Glutamatergic neuron (in vitro differentiated cells): ENCODE results near the gene NLK. TPM values are rescaled to one million over a fixed set of nuclear protein-coding genes. Genes with fewer than 3 reads are reported as not detected.

Source experiments
- DNase-seq: peaks from one replicate; pipeline ENCODE4 v3.0.0; 2022
- H3K27ac Mint-ChIP-seq: one replicate; pipeline ENCODE4 v1.8.0; 2020; ENCODE audit warnings: mild to moderate bottlenecking, mixed read lengths, inconsistent platforms; ENCODE audit not compliant: unreplicated experiment
- H3K27me3 Mint-ChIP-seq: one replicate; pipeline ENCODE4 v1.8.0; 2020; ENCODE audit warnings: mild to moderate bottlenecking, moderate library complexity, mixed read lengths, inconsistent platforms; ENCODE audit not compliant: unreplicated experiment
- H3K36me3 Mint-ChIP-seq: one replicate; pipeline ENCODE4 v1.8.0; 2020; ENCODE audit warnings: mild to moderate bottlenecking, mixed read lengths, inconsistent platforms; ENCODE audit not compliant: unreplicated experiment
- H3K4me1 Mint-ChIP-seq: one replicate; pipeline ENCODE4 v1.8.0; 2020; ENCODE audit warnings: mild to moderate bottlenecking, low read depth, mixed read lengths, inconsistent platforms; ENCODE audit not compliant: unreplicated experiment
- H3K4me3 Mint-ChIP-seq: one replicate; pipeline ENCODE4 v1.8.0; 2020; ENCODE audit warnings: mild to moderate bottlenecking, mixed read lengths, inconsistent platforms; ENCODE audit not compliant: unreplicated experiment
- H3K9me3 Mint-ChIP-seq: one replicate; pipeline ENCODE4 v1.8.0; 2020; ENCODE audit warnings: mild to moderate bottlenecking, moderate library complexity, mixed read lengths, inconsistent platforms; ENCODE audit not compliant: unreplicated experiment
- long read RNA-seq: library from polyadenylated mRNA; unstranded; transcript quantifications from one replicate; pipeline ENCODE4 v2.0.0, GENCODE V29; 2020; ENCODE audit not compliant: unreplicated experiment
- total RNA-seq: library from RNA; stranded (reverse); fragmentation: NEBNext Ultra II Directional; extraction: Animal tissue kit (Norgen Biotek cat#: 25700); gene quantifications from one replicate; pipeline ENCODE4 v1.2.1, GENCODE V29; 2021; ENCODE audit not compliant: unreplicated experiment
- TF ChIP-seq, protein P1 (sequence below): fragments of 200-600 bp; sonication (generic); IDR thresholded peaks from one replicate; pipeline ENCODE4 v1.5.0; 2021; ENCODE audit not compliant: partially characterized antibody, unreplicated experiment

The NLK gene
- total RNA-seq = 33.8 TPM
- long read RNA-seq, partial matches to known transcripts = 0 of 1 reads
- long read RNA-seq, other reads (novel, unspliced or antisense) = 1 of 1 reads

DNA sequence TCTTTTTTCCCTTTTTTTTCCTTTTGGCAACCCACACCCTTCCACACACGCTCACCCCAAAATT, at the start of gene NLK:
TSS of gene NLK (plus strand) at position 21 of the 64 bp plus-strand sequence. CDS start 197 bp downstream, outside the sequence.
- no peak for DNase-seq
- H3K27ac Mint-ChIP-seq = peak within 1 kb of the TSS; percentile 86
- no peaks in the 10 kb centered on the region for H3K36me3 Mint-ChIP-seq
- H3K9me3 Mint-ChIP-seq = peaks cover 4% of the 10 kb centered on the region
- TF ChIP-seq, protein P1, sequence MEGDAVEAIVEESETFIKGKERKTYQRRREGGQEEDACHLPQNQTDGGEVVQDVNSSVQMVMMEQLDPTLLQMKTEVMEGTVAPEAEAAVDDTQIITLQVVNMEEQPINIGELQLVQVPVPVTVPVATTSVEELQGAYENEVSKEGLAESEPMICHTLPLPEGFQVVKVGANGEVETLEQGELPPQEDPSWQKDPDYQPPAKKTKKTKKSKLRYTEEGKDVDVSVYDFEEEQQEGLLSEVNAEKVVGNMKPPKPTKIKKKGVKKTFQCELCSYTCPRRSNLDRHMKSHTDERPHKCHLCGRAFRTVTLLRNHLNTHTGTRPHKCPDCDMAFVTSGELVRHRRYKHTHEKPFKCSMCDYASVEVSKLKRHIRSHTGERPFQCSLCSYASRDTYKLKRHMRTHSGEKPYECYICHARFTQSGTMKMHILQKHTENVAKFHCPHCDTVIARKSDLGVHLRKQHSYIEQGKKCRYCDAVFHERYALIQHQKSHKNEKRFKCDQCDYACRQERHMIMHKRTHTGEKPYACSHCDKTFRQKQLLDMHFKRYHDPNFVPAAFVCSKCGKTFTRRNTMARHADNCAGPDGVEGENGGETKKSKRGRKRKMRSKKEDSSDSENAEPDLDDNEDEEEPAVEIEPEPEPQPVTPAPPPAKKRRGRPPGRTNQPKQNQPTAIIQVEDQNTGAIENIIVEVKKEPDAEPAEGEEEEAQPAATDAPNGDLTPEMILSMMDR = no peak
- H3K27me3 Mint-ChIP-seq = peaks cover 5% of the 10 kb centered on the region
- peak within 1 kb of the TSS; percentile 94 for H3K4me3 Mint-ChIP-seq
- H3K4me1 Mint-ChIP-seq = peaks cover 27% of the 10 kb centered on the region

DNA sequence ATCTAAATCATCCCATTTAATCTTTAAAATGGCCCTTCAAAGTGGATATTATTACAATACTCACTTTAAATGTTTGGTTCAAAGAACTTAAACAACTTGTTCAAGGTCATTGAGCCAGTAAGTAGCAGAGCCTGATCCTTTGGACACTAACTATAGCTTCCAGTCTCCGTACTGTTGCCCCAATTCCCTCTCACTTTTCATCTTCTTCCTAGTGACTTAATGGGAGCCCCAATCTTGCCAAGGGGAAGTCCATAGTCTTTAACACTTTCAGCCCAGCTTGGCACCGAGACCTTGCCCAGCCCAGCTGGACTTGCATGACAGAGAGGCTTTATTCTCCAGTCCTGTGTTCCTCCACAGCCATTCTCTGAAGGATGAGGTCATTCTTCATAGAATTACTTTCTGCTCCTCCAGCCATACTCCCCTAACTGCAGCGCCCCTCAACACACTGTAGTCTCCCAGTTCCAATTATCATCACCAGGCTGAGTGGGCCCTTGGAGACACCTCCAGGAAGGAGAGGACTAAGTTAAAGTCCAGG, 49.2 kb upstream of the NLK start:
- no peak for DNase-seq
- Mint-ChIP-seq H3K27ac (no peak overlapping the region), H3K36me3 (no peaks in the 10 kb centered on the region), H3K27me3 (peaks cover 2% of the 10 kb centered on the region), H3K4me1 (no peaks in the 10 kb centered on the region), H3K4me3 (no peak overlapping the region), H3K9me3 (no peaks in the 10 kb centered on the region)
- TF ChIP-seq, protein P1 = no peak

DNA sequence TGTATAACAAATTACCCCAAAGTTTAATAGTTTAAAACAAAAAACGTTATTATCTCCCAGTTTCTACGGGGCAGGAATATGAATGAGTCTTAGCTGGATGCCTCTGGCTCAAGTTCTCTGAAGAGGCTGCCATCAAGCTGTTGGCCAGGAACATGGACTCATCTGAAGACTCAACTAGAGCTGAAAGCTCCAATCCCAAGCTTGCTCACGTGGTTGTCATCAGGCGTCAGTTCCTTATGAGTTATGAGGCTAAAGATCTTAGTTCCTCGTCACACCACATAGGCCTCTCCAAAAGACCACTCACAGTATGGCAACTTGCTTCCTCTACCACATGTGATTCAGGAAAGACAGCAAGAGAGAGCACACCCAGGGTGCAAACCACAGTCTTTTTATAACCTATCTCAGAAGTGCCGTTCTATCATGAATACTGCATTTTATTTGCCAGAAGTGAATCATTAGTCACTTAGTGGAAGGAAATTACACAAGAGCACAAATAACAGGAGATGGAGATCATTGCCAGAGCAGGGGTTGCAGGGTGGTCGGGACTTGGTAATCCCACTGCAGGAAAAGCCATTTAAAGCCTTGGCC, 48.7 kb upstream of the NLK start:
- H3K4me1 Mint-ChIP-seq = no peaks in the 10 kb centered on the region
- TF ChIP-seq, protein P1 = no peak
- no peaks in the 10 kb centered on the region for H3K36me3 Mint-ChIP-seq
- H3K27me3 Mint-ChIP-seq = no peaks in the 10 kb centered on the region
- no peaks in the 10 kb centered on the region for H3K9me3 Mint-ChIP-seq
- H3K27ac Mint-ChIP-seq = no peak overlapping the region
- no peak overlapping the region for H3K4me3 Mint-ChIP-seq
- DNase-seq = no peak

DNA sequence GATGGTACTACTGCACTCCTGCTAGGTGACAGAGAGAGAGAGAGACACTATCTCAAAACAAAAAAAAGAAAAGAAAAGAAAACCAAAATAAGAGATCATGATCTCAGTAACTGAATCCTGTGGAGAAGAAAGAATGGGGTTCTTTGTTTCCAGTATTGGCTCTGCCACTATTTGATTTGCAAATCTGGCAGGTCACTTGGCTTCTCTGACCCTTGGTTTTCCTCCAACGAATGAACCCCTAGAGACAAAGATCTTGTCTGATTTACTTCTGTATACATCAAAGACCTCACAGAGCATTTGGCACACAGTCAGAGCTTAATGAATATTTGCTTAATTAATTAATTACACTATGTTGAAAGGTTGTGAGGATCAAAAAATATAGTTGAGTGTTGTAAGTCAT, 47.9 kb upstream of the NLK start:
- no peaks in the 10 kb centered on the region for H3K27me3 Mint-ChIP-seq
- H3K4me1 Mint-ChIP-seq = no peaks in the 10 kb centered on the region
- TF ChIP-seq, protein P1 = no peak
- DNase-seq = no peak
- H3K36me3 Mint-ChIP-seq = no peaks in the 10 kb centered on the region
- H3K4me3 Mint-ChIP-seq = no peak overlapping the region
- no peaks in the 10 kb centered on the region for H3K9me3 Mint-ChIP-seq
- no peak overlapping the region for H3K27ac Mint-ChIP-seq

DNA sequence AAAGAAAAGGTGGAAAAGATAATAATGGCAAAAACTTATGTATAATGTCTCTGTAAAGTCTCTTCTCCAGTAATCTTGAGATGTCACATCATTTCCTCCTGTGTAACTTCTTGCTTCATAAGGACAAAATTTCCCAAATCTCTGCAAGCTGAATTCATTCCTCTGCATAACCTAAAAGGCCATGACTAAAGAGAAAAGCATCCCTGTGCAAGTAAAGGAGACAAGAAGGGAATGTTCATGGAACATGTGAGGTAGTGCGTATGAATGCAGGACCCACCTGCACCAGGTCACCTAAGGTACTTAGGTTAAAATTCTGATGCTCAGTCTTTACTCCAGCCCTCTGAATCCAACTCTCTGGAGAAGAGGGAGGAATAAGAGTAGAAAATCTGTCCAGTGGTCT, 46.9 kb upstream of the NLK start:
- no peaks in the 10 kb centered on the region for H3K4me1 Mint-ChIP-seq
- no peaks in the 10 kb centered on the region for H3K36me3 Mint-ChIP-seq
- H3K9me3 Mint-ChIP-seq = no peaks in the 10 kb centered on the region
- H3K27me3 Mint-ChIP-seq = no peaks in the 10 kb centered on the region
- no peak overlapping the region for H3K4me3 Mint-ChIP-seq
- DNase-seq = no peak
- no peak overlapping the region for H3K27ac Mint-ChIP-seq
- TF ChIP-seq, protein P1 = no peak
